Frontal cortex (tissue), 4 donors: ENCODE data around the gene FFAR2. TPM values are rescaled to one million over a fixed set of nuclear protein-coding genes. Genes with fewer than 3 reads are reported as not detected.
"Not testable (repeated sequence)": the region's sequence is repeated elsewhere in the genome, so short reads cannot be mapped to it uniquely, and the experiment has no call there.

Experiments used
- DNase-seq, 2 donors: peaks; one replicate each; pipeline ENCODE4 v3.0.0; 2012; ENCODE audit warnings: low spot score in 2 of 2
- FAIRE-seq: peaks from 2 replicates; lab custom pipeline; 2012; peaks lifted over from hg19 to GRCh38; lab: Jason Lieb, UNC
- total RNA-seq: library from RNA; depleted of rRNA; stranded (reverse); fragments of >200 nt; gene quantifications from one replicate; pipeline ENCODE4 v1.2.3, GENCODE V29; 2014
- donor health status: control.
- donor health status: control.
- donor health status: control.

Gene FFAR2
- total RNA-seq, 1 donor from 2014 or later: under 0.01 TPM

DNA sequence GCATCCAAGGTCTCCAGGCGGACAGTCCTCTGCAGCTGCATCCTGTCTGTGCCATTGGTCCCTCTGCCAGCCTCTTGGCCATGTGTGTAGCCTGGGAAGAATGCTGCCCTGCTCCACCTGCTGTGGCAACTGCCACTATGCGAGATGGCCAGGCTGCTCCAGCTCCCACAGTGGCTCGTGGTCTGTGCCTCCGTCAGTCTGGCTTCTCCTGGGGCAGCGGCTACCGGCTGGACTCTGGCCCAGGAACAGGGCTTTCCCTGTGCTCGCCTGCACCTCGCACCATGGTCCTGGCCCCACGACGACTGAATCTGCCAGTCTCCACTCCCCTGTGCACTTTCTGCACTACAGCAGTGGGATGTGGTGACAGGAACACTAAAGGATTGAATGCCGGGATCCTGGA lies 26.7 kb upstream of the FFAR2 start:
- FAIRE-seq (no peak), DNase-seq (no peak)

DNA sequence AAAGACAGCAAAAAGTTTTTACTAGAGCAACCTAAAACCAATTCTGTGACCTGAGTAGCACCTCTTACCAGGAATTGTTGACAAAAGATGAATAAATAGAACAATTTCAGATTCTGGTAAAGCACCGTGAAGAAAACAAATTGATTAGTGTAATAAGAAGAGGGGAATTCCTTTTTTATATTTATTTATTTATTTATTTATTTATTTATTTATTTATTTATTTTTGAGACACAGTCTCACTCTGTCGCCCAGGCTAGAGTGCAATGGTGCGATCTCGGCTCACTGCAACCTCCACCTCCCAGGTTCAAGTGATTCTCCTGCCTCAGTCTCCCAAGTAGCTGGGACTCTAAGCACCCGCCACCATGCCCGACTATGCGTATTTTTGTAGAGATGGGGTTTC lies 24.7 kb upstream of the FFAR2 start:
- DNase-seq, FAIRE-seq: not testable (repeated sequence)

DNA sequence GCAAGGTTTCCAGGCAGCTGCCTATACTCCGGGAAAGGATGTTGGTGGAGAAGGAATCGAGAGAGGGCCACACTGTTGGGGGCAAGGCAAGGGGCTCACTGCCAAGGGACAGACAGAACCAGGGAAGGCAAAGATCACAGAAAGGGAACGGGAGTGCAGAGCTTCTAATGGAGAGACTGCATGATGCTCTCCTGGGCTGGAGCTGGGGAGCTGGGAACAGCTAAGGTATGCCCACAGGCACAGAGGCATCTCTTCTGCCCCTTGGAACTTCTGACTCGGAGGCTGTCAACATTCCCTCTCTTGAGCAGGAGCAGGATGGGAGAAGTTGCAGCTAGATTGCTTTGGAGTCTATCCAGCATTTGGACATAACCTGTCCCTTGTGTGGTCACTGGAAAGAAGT lies 22.4 kb upstream of the FFAR2 start:
- DNase-seq (no peak), FAIRE-seq (no peak)

DNA sequence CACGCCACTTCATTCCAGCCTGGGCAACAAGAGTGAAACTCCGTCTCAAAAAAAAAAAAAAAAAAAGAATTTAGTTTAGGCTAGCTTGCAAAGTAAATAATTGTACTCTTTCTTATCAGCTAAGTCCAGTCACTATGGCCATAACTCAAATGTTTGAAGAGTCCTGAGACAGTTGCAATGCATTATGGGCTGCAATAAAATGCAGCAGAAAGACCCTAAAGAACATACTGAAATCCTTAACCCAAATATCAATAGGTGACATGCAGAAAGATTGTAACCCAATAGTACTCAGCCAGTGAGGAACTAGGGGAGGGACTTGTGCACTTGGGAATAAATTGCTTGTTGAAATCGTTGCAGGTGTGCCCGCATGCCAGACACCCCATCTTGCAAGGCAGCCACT lies 20.9 kb upstream of the FFAR2 start:
- no peak for FAIRE-seq
- no peak for DNase-seq

DNA sequence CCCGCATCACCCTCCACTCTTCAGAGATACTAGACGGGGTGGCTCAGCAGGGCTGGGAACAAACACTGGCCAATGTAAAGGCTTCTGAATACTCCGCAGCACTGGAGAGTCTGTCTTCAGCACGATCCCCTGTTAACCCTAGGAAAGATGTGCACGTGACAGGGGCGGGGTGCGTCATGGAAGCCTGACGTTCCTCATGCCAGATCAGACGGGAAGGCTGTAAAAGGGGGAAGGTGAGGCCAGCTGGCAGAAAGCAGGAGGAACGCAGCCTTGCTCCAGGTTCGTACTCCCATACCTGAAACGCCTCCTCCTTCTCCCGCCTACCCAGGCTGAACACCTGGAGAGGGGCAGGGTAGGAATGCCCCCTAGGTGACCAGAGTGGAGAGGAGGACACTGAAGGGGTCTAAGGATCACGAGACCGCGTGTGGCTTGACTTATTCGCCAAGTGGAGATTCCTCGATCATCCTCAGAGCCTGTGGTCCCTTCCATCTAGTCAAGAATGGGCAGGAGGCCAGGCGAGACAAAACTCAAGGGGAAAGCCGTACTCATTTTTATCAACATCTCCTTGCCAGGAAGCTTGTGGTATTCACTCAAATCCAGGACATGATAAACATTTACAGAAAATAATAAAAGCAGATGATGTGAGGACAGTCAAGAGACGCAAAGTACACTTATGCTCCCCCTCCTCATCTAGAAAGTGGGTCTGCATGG lies 18.2 kb upstream of the FFAR2 start:
- no peak for DNase-seq
- FAIRE-seq: no peak

DNA sequence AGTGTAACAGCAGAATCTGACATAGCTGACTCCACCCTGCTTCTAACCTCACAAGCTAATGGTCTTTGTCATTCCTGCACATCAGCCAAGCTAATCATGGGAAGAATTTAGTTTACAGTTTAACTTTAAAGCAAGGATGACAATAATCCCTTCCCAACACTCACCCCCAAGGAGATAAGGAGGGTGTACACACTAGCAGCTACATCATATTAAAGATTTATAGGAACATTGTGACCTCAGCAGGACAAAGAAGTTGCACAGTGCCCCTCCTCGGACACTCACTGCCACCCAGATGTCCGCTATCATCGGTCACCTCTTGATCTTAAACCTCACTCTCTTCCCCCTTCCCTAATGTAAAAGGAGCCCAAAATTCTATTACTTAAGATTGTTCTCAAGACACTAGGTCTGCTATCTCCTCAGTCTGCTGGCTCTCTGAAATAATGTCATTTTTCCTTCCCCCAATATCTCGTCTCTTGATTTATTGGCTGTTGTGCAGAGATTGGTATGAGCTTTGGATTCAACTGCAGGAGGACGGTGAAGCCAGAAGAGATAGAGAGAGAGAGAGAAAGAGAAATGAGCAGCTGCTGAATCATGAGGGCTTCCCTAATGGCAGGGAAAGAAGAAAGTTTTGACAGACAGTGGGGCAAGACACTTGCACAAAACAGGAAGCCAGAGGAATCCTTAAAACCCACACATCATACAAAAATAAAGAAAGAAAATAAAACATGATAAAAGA lies 17.5 kb upstream of the FFAR2 start:
- FAIRE-seq (no peak), DNase-seq (no peak)

DNA sequence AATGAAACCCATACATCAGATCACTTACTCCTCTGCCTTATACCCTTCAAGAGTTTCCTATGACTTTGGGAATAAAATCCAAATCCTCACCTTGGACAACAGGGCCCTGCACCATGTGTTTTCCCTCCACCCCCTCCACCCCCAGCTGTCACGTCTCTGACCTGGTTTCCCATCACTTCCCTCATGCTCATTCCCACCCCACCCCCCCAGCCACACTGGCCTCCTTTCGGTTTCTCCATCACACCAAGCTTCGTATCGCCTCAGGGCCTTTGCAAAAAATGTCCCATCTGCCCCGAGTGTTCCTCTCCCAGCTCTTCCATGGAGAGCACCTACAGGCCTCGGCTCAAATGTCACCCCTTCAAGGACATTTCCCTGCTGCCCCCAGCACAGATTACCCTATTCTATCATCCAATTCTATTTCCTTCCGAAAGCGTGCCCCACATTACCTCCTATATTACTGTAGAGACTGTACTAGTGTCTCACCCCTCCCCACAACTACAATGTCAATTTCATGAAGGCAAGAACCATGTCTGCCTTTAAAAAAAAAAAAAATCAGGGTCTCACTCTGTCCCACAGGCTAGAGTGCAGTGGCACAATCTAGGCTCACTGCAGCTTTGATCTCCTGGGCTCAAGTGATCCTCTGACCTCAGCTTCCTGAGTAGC lies 16.8 kb upstream of the FFAR2 start:
- FAIRE-seq (no peak), DNase-seq (no peak)

DNA sequence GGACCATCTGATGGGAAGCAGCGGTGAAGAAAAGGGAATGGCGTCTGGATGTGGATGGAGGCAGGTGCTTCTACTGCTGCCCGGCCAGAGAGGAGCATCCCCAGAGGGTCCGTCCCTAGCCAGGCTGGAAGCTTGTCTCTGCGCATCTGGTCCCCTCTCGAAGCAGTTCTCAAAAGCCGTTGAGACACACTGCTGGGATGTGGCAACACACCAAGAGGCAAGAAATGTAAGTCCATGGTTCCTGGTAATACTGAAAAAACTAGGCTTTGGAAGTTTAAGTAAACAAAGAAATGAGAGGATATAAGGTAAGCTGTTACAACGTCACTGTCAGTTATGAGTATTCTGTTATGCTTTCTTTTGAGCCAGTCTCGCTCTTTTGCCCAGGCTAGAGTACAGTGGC lies 15.1 kb upstream of the FFAR2 start:
- DNase-seq (no peak), FAIRE-seq (no peak)

DNA sequence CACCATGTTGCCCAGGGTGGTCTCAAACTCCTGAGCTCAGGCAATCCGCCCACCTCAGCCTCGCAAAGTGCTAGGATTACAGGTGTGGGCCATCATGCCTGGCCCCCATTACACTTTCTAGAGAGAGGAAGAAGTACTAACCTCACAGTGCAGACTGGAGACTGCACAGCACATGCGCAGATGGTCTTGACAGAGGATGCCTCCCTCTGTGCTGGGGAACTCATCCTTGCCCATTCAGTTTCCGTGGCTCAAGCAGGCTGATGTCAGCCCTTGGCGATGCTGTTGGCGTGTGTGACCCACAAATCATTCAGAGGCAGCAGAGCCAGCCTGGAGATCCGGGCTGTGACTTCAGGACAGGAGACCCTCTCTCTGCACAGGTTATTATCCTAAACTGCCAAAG lies 14.6 kb upstream of the FFAR2 start:
- FAIRE-seq: no peak
- DNase-seq: no peak

DNA sequence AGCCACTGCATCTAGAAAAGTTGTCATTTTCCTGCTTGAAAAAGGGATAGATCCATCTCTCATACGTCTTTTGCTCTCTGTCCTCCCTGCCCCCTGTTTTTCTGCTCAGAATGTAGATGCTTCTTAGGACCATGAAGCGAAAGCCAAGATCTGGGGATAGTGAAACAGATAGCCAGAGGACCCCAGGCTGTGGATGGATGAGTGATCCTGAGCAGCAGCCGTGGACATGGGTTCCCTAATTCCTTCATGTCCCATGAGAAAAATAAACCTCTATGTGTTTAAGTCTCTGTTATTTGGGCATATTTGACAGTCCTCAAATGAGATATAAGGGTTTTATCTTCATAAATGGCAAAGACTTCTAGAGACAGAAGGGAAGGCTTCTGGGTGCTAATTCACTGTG lies 12.2 kb upstream of the FFAR2 start:
- DNase-seq (no peak), FAIRE-seq (no peak)

DNA sequence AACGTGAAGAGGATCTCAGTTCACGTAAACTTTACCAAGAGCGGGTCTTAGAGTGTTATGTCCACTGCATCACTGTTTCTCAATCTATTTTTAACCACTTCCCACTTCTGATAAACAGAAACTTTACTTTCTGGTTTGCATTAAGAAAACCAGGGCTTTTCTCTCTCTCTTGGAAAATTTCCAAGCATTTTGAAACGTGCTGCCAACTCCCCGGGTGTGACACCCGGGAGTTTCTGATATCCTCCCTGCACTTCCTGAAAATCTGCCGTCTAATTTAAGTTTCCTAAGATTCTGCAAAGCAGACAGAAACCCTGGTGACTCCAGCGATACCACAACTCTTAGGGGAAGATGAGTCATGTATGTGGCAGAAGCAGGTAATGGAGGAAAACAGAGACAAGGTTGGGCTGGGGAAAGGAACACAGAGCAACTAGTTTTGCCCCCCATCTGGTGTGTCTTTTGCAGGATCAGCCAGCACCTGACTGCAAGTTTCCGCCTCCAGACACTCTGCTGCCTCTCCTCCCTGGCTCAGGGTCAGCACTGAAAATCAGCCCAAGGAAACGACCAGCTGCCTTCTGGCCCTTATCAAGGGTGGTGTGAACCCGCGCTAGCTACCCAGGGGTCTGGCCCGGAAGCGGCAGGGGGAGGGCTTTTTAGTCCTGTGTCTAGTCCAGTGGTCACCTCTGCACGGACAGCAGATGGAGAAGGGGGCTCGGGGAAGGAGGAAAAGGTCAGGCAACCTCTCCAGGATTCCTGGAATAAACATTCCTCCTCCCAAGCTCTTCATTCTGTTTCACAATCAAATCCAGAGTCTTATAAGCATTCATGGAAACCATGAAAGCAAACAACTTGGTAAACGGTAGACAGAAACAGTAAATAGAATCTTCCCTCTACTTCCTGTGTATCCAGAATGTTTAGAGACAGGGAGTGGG lies 11.3 kb upstream of the FFAR2 start:
- FAIRE-seq (no peak), DNase-seq (no peak)

DNA sequence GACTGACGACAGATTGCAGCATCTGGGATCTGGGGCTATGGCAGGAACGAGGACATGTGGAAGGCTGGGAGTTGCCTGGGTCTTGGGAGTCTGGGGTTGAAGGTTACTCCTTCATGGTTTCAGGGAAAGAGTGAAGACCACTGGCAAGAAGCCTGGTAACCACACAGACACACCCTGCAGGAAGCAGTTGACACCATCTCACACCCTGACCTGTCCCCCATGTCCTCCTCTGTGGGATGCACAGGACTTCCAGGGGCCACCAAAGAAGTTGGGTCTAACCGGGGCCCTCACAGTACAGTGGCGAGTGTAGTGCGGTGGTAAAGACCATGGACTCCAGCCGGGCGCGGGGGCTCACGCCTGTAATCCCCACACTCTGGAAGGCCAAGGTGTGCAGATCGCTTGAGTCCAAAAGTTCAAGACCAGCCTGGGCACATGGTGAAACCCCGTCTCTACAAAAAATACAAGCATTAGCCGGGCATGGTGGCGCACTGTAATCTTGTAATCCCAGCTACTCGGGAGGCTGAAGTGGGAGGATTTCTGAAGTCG lies 10.6 kb upstream of the FFAR2 start:
- FAIRE-seq: no peak
- DNase-seq: no peak

DNA sequence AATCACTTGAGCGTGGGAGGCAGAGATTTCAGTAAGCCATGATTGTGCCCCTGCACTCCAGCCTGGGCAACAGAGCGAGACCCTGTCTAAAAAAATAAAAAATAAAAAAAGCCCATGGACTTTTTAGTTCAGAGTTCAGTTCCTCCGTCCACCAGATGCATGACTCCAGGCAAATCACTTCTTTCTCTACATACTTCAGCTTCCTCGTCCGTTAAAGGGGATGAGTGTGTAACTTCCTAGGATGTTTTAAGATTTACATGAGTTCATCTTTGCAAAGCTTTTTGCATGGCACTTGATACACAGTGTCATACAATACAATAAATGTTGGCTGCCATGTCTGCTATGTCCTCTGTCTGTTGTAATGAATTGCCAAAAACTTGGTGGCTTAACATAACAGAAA lies 10.0 kb upstream of the FFAR2 start:
- FAIRE-seq (no peak), DNase-seq (no peak)

DNA sequence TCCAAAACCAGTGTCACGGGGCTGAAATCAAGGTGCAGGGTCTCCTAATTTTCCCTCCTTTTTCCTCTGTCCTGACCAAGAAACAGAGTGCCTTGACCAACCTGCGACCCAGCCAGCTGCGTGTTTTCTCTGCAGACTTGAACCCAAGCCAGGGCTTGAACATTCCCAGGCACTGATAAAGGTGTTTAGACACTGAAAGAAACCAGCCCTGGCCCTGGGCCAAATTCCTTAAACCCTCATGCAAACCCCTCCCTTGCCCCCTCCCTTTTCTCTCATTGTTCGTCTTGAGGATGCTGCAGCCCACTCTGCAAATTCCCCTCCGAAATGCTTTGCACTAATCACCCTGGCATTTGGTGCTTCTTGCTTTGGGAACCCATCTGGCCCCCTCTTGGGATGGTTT lies 9.5 kb upstream of the FFAR2 start:
- FAIRE-seq (no peak), DNase-seq (no peak)

DNA sequence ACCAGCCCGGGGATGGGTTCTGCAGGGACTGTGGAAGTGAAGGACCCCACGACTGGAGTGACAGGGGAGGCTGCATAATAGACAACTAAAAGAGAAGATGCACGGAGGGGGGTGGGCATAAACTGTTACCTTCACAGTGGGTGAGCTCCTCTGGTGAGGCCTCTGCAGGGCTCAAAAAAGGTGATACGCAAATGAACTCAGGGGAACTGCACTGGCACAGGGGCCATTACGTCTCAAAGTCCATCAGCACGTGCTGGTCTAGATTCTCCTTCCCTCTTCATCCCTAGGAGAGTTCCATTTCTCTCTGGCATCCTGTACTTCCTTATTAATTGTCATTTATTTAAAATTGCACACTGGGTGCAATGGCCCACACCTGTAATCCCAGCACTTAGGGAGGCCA lies 8.1 kb upstream of the FFAR2 start:
- no peak for DNase-seq
- no peak for FAIRE-seq

DNA sequence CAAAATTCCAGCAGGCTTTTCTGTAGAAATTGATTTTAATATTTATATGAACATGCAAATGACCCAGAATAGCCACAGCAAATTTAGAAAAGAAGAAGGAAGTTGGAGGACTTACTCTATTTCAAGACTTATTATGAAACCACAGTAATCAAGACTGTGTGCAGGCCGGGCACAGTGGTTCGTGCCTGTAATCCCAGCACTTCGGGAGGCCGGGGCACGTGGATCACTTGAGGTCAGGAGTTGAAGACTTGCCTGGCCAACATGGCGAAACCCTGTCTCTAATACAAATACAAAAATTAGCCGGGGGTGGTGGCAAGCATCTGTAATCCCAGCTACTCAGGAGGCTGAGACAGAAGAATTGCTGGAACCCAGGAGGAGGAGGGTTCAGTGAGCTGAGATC lies 6.0 kb upstream of the FFAR2 start:
- FAIRE-seq (no peak), DNase-seq (no peak)

DNA sequence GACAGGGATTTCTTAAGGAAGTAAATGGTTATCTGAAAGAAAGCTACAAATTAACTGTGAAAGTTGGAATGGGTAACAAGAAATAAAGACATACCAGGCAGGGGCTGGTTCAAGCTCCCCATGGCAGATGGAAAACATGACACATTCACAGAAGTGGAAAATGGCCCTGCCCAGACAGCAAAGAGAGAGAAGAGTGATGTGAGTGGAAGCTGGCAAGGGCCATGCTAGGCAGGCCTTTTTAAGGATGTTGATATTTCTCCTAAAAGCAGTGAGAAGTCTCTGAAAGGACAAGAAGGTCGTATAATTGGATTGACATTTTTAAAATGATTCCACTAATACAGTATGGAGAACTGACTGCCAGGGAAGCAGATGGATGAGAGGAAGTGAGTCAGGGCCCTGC lies 3.3 kb upstream of the FFAR2 start:
- DNase-seq (no peak), FAIRE-seq (no peak)

DNA sequence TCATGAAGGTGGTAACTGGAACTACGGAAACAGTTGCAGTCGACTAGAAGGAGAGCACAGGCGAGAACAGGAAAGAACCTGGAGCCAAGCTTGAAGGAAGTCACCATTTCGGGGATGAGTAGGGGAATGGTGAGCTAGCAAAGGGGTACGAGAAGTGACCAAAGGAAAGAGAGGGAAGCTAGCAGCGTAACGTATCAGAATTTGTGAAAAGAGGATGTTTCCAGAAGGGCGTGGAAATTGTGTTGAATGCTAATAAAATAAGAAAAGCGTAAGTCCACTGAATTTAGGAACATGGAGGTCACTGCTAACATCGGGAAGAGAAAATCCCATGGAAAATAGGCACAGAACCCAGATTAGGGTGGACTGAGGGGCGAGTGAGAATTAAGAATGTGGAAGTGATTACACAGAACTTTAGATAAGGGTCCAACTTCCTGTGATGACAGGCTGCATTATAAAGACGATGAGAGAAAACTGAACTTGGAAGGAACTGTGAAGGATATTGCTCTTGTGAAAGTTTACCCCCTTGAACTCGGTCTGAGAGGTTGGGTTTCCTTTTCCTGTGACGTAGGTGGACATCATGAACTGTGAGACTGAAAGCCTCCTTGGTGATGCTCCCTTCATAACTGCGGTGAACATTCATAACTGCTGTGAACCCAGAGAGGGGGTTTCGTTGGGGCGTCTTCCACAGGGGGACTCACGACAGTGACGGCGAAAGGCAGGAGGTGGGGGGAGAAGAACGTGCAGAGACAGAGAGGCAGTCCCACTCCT lies 2.0 kb upstream of the FFAR2 start:
- DNase-seq (no peak), FAIRE-seq (no peak)

DNA sequence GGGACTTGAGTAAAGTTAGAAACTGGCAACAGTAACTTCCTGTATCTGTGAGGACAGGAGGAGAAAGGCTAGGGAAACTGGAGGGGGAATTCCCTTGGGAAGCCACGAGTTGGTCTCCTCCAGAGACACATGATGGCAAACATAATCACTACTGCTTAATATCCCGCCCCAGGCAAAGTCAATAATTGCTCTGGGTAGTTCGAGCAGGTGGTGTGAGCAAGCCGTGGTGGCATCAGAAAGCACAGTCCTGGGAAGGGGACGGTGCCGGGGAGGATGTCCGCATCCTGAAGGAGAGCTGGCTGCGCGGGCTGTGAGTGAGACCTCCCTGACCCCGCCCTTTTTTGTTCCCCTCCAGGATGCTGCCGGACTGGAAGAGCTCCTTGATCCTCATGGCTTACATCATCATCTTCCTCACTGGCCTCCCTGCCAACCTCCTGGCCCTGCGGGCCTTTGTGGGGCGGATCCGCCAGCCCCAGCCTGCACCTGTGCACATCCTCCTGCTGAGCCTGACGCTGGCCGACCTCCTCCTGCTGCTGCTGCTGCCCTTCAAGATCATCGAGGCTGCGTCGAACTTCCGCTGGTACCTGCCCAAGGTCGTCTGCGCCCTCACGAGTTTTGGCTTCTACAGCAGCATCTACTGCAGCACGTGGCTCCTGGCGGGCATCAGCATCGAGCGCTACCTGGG lies 1.4 kb downstream of the FFAR2 start:
- no peak for DNase-seq
- no peak for FAIRE-seq
